ENCODE measurements around the gene PDZD2. TPM values are rescaled to one million over a fixed set of nuclear protein-coding genes. Genes with fewer than 3 reads are reported as not detected.

Gene PDZD2
- total and polyA plus RNA-seq, 7 donors = 1.2 to 11.7 (median 7.1) TPM

- intact Hi-C loops (cut with DNase I) = no loop called here
- Histone ChIP-seq H3K4me1 (peaks cover 0 to 12% (median 9%) of the 10 kb centered on the region in 4 donors), H3K9me3 (no peaks in the 10 kb centered on the region), H3K4me3 (no peak overlapping the region), H3K27me3 (no peaks in the 10 kb centered on the region), H3K36me3 (no peaks in the 10 kb centered on the region), H3K27ac (peak overlapping the region in 1 of 4 donors; percentile 17)
- WGBS, 2 donors = 57 to 79% methylated on average over 4 of the region's 4 CpGs
- TF ChIP-seq POLR2A (IDR thresholded peaks at IDR 0.05) = no peak
- TF ChIP-seq, protein P1, sequence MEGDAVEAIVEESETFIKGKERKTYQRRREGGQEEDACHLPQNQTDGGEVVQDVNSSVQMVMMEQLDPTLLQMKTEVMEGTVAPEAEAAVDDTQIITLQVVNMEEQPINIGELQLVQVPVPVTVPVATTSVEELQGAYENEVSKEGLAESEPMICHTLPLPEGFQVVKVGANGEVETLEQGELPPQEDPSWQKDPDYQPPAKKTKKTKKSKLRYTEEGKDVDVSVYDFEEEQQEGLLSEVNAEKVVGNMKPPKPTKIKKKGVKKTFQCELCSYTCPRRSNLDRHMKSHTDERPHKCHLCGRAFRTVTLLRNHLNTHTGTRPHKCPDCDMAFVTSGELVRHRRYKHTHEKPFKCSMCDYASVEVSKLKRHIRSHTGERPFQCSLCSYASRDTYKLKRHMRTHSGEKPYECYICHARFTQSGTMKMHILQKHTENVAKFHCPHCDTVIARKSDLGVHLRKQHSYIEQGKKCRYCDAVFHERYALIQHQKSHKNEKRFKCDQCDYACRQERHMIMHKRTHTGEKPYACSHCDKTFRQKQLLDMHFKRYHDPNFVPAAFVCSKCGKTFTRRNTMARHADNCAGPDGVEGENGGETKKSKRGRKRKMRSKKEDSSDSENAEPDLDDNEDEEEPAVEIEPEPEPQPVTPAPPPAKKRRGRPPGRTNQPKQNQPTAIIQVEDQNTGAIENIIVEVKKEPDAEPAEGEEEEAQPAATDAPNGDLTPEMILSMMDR (IDR thresholded peaks at IDR 0.05) = no peak
- TF ChIP-seq EP300 (IDR thresholded peaks at IDR 0.05) = no peak
- TF ChIP-seq POLR2AphosphoS5 (IDR thresholded peaks at IDR 0.05) = no peak
- no peak for DNase-seq
Observed at GRCh38 chr5:32020271-32020670, 381.3 kb downstream of the PDZD2 start.

GRCh38 chr5:32020946-32021345 lies 382.0 kb downstream of the PDZD2 start:
- TF ChIP-seq EP300 (IDR thresholded peaks at IDR 0.05) (no peak), POLR2AphosphoS5 (IDR thresholded peaks at IDR 0.05) (no peak), POLR2A (IDR thresholded peaks at IDR 0.05) (no peak)
- TF ChIP-seq, protein P1 (IDR thresholded peaks at IDR 0.05) = no peak
- peaks cover 0 to 12% (median 9%) of the 10 kb centered on the region in 4 donors for H3K4me1 ChIP-seq
- no peak overlapping the region for H3K4me3 ChIP-seq
- H3K27ac ChIP-seq = no peak overlapping the region
- intact Hi-C loops (cut with DNase I) = no loop called here
- WGBS, 2 donors = 84 to 95% methylated on average over 7 of the region's 7 CpGs
- no peaks in the 10 kb centered on the region for H3K36me3 ChIP-seq
- H3K27me3 ChIP-seq = no peaks in the 10 kb centered on the region
- H3K9me3 ChIP-seq = no peaks in the 10 kb centered on the region
- DNase-seq = no peak

GRCh38 chr5:32021771-32022170 lies 382.8 kb downstream of the PDZD2 start:
- Histone ChIP-seq H3K36me3 (no peaks in the 10 kb centered on the region), H3K9me3 (no peaks in the 10 kb centered on the region), H3K27ac (no peak overlapping the region), H3K4me1 (peaks cover 0 to 12% (median 10%) of the 10 kb centered on the region in 4 donors), H3K27me3 (no peaks in the 10 kb centered on the region), H3K4me3 (no peak overlapping the region)
- no peak for TF ChIP-seq POLR2AphosphoS5 (IDR thresholded peaks at IDR 0.05)
- TF ChIP-seq POLR2A (IDR thresholded peaks at IDR 0.05) = no peak
- no peak for TF ChIP-seq EP300 (IDR thresholded peaks at IDR 0.05)
- TF ChIP-seq, protein P1 (IDR thresholded peaks at IDR 0.05) = no peak
- DNase-seq = no peak
- intact Hi-C loops (cut with DNase I) = no loop called here
- 85 to 92% methylated on average over 3 of the region's 3 CpGs for WGBS, 2 donors

DNA sequence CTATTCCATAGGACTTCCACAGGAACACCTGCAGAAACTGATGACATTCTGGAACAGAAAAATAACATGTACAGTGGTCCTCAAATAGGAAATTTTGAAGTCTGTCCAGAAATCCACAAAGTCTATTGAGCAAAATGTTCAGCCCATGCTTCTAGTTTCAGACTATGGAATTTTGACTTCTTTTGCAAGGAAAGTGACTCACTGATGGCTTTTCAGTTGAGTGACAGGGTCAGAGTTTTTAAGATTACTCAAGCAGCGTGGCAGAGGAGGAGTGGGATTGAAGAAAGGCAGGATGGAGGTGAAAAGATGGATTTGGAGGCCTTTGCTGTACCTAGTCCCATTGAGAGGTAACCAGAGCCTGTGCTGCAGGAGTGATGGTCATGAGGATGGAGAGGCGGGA lies 383.7 kb downstream of the PDZD2 start:
- 93 to 96% methylated on average over 2 of the region's 2 CpGs for WGBS, 2 donors
- no peaks in the 10 kb centered on the region for H3K9me3 ChIP-seq
- no peaks in the 10 kb centered on the region for H3K27me3 ChIP-seq
- no peak overlapping the region for H3K4me3 ChIP-seq
- DNase-seq = no peak
- TF ChIP-seq, protein P1 (IDR thresholded peaks at IDR 0.05) = no peak
- TF ChIP-seq POLR2A (IDR thresholded peaks at IDR 0.05) (no peak), EP300 (IDR thresholded peaks at IDR 0.05) (no peak), POLR2AphosphoS5 (IDR thresholded peaks at IDR 0.05) (no peak)
- no peaks in the 10 kb centered on the region for H3K36me3 ChIP-seq
- H3K27ac ChIP-seq = no peak overlapping the region
- H3K4me1 ChIP-seq = peaks cover 0 to 17% (median 16%) of the 10 kb centered on the region in 4 donors
- intact Hi-C loops (cut with DNase I) = no loop called here

- Histone ChIP-seq H3K4me1 (peaks cover 0 to 17% (median 12%) of the 10 kb centered on the region in 4 donors), H3K36me3 (no peaks in the 10 kb centered on the region), H3K27ac (no peak overlapping the region), H3K27me3 (no peaks in the 10 kb centered on the region), H3K9me3 (no peaks in the 10 kb centered on the region), H3K4me3 (no peak overlapping the region)
- intact Hi-C loops (cut with DNase I) = no loop called here
- no peak for DNase-seq
- WGBS, 2 donors = 81 to 86% methylated on average over 8 of the region's 8 CpGs
- TF ChIP-seq POLR2AphosphoS5 (IDR thresholded peaks at IDR 0.05) (no peak), EP300 (IDR thresholded peaks at IDR 0.05) (no peak), POLR2A (IDR thresholded peaks at IDR 0.05) (no peak)
- TF ChIP-seq, protein P1 (IDR thresholded peaks at IDR 0.05) = no peak
Observed at GRCh38 chr5:32023816-32024215, 384.9 kb downstream of the PDZD2 start.

Measured in sigmoid colon (tissue), 7 donors.